Islet precursor cell (in vitro differentiated cells): ENCODE data around the gene SRSF3.
"Not testable (repeated sequence)": the region's sequence is repeated elsewhere in the genome, so short reads cannot be mapped to it uniquely, and the experiment has no call there.

Source experiments
- DNase-seq: peaks from one replicate; pipeline ENCODE4 v3.0.0-alpha.2; 2018

Gene SRSF3

DNA sequence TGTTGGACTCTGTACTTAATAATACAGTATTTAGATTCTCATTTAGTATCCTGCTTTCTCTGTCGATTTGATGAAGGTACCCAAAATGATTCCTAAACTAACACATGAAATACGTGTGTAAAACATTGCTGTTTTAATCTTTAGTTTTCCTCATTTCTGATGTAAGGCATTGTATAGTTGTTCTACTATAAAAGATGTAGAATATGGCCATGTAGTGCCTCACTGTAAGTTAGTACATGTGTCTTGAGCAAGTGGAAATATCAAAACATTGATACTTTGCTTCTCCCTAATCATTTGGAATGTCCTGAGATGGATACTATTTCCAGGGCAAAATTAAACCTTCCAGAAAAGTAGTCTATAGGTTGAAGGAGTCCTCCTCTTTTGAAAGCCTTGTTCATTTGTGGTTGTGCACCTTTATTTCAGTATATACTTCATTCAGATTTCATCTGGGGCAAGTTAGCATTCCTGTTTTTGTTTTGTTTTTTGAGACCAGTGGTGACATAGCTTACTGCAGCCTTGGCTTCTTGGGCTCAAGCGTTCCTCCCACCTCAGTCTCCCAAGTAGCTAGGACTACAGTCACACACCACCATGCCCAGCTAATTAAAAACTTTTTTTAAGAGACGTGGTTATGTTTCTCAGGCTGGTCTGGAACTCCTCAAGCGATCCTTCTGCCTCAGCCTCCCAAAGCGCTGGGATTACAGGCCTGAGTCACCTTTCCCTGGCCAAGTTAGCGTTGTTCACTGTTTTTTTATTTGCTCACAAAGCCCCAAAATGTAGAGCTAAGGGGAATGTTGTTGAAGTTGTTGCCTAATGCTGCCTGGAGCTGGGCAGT lies 11.6 kb downstream of the SRSF3 start:
- no peak for DNase-seq

GRCh38 chr6:36607305-36607682 lies 13.1 kb downstream of the SRSF3 start:
- DNase-seq: not testable (repeated sequence)

GRCh38 chr6:36607683-36608386 lies 13.7 kb downstream of the SRSF3 start:
- no peak for DNase-seq

- no peak for DNase-seq
Observed at GRCh38 chr6:36608788-36609563, 14.8 kb downstream of the SRSF3 start.

DNA sequence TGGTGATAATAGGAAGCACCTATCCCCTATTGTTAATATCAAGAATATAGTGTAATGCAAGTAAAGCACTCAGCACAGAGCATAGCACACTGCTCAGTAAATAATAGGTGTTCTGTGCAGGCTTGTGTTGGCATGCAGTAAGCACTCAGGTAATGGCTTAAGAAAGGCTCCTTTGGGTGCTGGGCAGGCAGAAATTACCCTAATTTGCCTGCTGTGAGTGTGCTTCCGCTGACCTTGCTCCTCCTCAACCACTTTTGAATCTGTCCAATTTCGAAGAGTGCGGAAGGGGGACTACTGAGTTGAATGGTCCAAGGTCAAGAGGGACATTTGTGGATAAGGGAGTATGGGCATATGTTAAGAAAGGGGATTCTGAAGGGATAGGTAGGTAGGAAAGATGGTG lies 15.4 kb downstream of the SRSF3 start:
- no peak for DNase-seq

GRCh38 chr6:36610041-36610955 lies 16.1 kb downstream of the SRSF3 start:
- DNase-seq: no peak

DNA sequence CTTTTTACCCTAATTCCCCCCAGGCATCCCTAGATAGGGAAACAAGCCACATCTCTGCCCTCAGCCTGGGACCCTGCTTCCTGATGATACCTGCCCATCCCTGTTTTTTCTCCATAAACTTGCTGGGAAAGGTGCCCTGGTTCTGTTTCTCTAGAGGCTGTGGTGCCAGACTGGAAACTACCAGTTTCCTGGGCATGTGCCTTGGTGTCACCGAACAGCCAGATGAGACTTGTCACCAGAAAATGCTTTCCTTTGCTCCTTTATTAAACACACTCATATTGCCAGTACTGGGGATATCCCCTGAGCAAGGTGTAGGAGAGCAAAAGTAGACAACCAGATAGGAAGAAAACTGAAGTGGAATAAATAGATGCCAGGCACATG lies 16.8 kb downstream of the SRSF3 start:
- DNase-seq: peak; percentile 46

- DNase-seq: peak; percentile 32
Observed at GRCh38 chr6:36611679-36612078, 17.5 kb downstream of the SRSF3 start.

DNA sequence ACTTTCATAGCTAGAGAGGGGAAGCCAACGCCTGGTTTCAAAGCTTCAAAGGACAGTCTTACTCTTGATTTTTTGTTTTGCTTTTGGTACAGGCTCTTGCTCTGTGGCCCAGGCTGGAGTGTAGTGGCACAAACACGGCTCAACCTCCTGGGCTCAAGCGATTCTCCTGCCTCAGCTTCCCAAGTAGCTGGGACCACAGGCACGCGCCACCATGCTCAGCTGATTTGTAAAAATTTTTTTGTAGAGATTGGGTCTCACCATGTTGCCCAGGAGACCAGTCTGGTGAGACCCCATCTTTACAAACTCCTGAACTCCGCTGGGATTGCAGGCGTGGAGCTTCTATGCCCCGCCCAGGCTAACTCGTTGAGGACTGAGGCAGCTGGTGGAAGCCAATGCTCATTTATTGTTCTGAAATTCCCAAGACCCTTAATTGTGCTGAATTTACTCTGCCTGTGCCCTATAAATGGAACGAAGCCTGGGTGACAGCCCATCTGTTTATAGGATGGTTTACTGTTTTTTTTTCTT lies 18.0 kb downstream of the SRSF3 start:
- DNase-seq: peak; percentile 38

- peak; percentile 51 for DNase-seq
Observed at GRCh38 chr6:36613200-36613995, 19.2 kb downstream of the SRSF3 start.

GRCh38 chr6:36615018-36615761 lies 21.0 kb downstream of the SRSF3 start:
- DNase-seq: peak; percentile 72

DNA sequence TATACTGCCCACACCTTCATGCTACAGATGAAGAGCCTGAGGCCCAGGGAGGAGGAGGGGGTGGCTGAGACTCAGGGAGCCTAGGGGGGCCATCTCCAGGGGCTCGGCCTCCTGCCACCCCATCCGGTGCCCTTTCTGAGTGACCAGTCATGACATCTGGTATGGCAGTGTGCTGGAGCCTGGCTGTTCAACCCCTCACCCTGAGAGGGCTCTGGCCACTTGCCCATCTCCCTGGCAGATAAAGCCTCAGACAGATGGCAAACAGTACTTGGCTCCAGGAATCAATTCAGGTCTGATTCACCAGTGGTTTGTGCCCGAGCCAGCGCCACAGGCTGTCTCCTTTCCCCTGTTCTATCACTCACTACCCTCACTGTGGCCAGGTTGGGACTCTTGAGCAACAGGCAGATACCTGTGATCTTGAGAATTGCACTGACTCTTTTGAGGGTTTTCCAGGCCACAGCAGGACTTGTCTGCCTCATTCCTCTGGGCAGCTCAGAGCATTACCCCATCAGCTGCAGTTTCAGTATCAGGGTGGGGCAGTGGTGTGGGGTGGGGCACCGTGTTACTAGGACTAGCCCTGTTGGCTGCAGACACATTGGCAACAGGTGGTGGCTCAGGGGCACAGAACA lies 22.8 kb downstream of the SRSF3 start:
- peak; percentile 51 for DNase-seq

DNA sequence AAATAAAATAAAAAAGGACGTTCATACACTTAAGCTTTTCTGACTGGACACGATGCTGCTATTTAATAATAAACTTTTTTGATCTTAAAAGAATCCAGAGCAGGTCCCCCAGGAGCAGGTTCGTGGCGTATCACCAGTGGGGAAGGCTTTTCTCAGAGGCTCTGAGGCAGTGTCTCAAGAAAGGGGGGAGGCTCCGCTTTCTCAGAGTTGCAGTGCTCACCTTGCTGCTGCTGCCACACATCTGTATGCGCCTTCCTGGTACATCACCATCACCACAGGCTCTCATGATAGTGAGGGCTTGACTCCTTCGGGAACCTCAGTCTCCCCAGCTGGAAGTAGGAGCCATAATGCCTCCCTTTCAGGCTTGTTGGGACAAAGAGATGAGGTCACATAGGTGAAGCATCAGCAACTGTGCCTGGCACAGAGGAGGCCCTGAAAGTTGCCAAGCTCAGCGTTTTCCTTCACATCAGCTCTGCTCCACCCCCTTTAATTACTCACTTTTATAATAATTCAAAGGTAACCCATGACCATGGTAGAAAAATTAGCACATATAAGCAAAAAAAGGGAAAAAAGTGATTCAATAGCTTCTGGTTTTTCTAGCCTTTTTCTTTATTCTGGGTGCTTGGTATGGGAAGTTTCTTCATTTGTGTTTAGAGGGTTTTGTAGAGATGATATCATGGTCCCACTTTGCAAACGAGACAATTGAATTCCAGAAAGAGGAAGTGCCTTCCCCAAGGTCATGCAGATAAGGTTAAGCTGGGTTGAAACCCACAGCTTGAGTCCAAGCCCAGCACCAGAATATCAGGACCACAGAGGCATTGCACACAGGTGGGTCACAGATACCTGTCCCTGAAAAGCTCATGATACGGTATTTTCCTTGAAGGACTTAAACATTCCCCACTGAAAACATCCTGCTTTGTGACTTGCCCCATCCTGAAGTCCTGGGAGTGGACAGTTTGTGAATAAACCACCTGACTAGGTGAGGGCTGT lies 24.5 kb downstream of the SRSF3 start:
- DNase-seq: peak; percentile 38

DNA sequence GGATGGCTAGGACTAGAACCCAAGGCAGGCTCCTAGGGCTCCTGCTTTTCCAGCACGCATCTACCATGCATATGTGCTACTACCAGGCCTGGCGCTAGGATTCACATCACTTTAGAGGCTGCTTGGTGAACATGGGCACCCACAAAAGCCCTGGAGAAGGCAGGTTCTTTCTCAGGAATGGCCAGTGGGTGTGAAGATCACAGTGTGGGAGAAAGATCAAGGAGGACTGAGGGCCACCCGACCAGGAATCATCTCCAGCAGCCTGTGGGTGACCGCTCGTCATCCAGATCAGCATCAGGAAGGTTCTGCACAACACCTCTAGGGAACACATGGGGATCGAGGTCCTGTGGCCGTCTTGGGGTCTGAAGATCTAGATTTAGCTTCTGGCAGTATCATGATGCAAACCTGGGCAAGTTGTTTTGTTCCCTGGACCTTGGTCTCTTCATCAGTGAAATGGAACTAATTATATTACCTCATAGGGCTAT lies 27.3 kb downstream of the SRSF3 start:
- DNase-seq: peak; percentile 35

GRCh38 chr6:36622901-36623546 lies 28.9 kb downstream of the SRSF3 start:
- DNase-seq: peak; percentile 41

GRCh38 chr6:36623547-36624459 lies 29.6 kb downstream of the SRSF3 start:
- DNase-seq: peak; percentile 90
